Measurements from ENCODE around the gene RHBDF2. TPM values are rescaled to one million over a fixed set of nuclear protein-coding genes. Genes with fewer than 3 reads are reported as not detected.
A peak's percentile ranks its signal among the peaks of the same experiment; 100 is the strongest.
"Not testable (repeated sequence)": the region's sequence is repeated elsewhere in the genome, so short reads cannot be mapped to it uniquely, and the experiment has no call there.

The RHBDF2 gene
- total RNA-seq, 1 experiment from 2014 or later: 19.7 TPM

- peaks cover 3% of the 10 kb centered on the region for H4K20me1 ChIP-seq (ENCODE audit: control insufficient read depth, insufficient read depth, insufficient read length)
- no CpG with 5 or more reads among the region's 35 CpGs for WGBS (ENCODE audit: extremely low coverage, insufficient read length, low lambda C conversion rate)
- no peak overlapping the region for H3K27ac ChIP-seq (ENCODE audit: insufficient read length, low read depth, low read length)
- H4K8ac ChIP-seq (replicated peaks; ENCODE audit: insufficient read length, low read depth, low read length): no peak overlapping the region
- H3K4me1 Mint-ChIP-seq: peaks cover 12 to 32% of the 10 kb centered on the region in 2 experiments
- H2BK20ac ChIP-seq (ENCODE audit: low read depth, low read length, poor library complexity, severe bottlenecking): no peak overlapping the region
- no peak overlapping the region for H2BK15ac ChIP-seq (ENCODE audit: low read depth, low read length)
- H2BK5ac ChIP-seq (ENCODE audit: insufficient read length, low read length): no peak overlapping the region
- H3K4ac ChIP-seq (ENCODE audit: low read depth, low read length): no peak overlapping the region
- H3K79me1 ChIP-seq (ENCODE audit: insufficient read depth, low read depth, low read length, poor library complexity, severe bottlenecking): no peaks in the 10 kb centered on the region
- no peaks in the 10 kb centered on the region for H3K23me2 ChIP-seq (ENCODE audit: insufficient read length, low read depth, low read length, poor library complexity, severe bottlenecking)
- no peaks in the 10 kb centered on the region for H3K9me3 ChIP-seq (ENCODE audit: control insufficient read depth, low read depth, low read length)
- H3K9me3 Mint-ChIP-seq: no peaks in the 10 kb centered on the region; a peak in 1 of 5 replicates
- no peak overlapping the region for H3K14ac ChIP-seq (ENCODE audit: insufficient read depth, low read length)
- H2BK12ac ChIP-seq (ENCODE audit: insufficient read length, low read depth, low read length): no peak overlapping the region
- no peak overlapping the region for H3K56ac ChIP-seq (ENCODE audit: insufficient read length, low read depth, low read length)
- H3T11ph ChIP-seq (ENCODE audit: low read length): no peak overlapping the region
- no peak overlapping the region for H4K5ac ChIP-seq (ENCODE audit: insufficient read length, low read depth, low read length)
- no peak overlapping the region for H2AK5ac ChIP-seq (ENCODE audit: insufficient read length, low read length)
- TF ChIP-seq, protein P1, sequence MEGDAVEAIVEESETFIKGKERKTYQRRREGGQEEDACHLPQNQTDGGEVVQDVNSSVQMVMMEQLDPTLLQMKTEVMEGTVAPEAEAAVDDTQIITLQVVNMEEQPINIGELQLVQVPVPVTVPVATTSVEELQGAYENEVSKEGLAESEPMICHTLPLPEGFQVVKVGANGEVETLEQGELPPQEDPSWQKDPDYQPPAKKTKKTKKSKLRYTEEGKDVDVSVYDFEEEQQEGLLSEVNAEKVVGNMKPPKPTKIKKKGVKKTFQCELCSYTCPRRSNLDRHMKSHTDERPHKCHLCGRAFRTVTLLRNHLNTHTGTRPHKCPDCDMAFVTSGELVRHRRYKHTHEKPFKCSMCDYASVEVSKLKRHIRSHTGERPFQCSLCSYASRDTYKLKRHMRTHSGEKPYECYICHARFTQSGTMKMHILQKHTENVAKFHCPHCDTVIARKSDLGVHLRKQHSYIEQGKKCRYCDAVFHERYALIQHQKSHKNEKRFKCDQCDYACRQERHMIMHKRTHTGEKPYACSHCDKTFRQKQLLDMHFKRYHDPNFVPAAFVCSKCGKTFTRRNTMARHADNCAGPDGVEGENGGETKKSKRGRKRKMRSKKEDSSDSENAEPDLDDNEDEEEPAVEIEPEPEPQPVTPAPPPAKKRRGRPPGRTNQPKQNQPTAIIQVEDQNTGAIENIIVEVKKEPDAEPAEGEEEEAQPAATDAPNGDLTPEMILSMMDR (conservative IDR thresholded peaks at IDR 0.05): peak; percentile 100
- no peak overlapping the region for H2BK120ac ChIP-seq (ENCODE audit: low read depth, low read length, poor library complexity, severe bottlenecking)
- no peak overlapping the region for H3K9ac ChIP-seq (ENCODE audit: extremely low read depth, insufficient read length, low read length)
- no peaks in the 10 kb centered on the region; the same call in 1 of the 2 replicates for H3K79me2 ChIP-seq (ENCODE audit: insufficient read depth, low read length)
- no peak overlapping the region for H2AFZ ChIP-seq (ENCODE audit: low read length)
- no peaks in the 10 kb centered on the region for H3K27me3 ChIP-seq (ENCODE audit: insufficient read depth, low read length)
- peaks cover 36% of the 10 kb centered on the region for H3K27me3 Mint-ChIP-seq (ENCODE audit: low read depth)
- no peaks in the 10 kb centered on the region for H3K4me1 ChIP-seq (ENCODE audit: insufficient read depth, low read length)
- H3K4me3 Mint-ChIP-seq: no peak overlapping the region
- no peak overlapping the region for H3K4me2 ChIP-seq (ENCODE audit: insufficient read depth, insufficient read length, low read length)
- H4K91ac ChIP-seq (ENCODE audit: insufficient read length, low read depth, low read length): no peak overlapping the region
- no peak overlapping the region for H3K23ac ChIP-seq (ENCODE audit: insufficient read length, low read depth, low read length)
- no peaks in the 10 kb centered on the region for H3K36me3 Mint-ChIP-seq (ENCODE audit: insufficient read depth in 1 of 3, low read depth in 3 of 3)
- H3K27ac Mint-ChIP-seq: no peak overlapping the region
- no peak overlapping the region for H3K18ac ChIP-seq (ENCODE audit: insufficient read length, low read depth, low read length)
- DNase-seq: peak; percentile 94
Measured at GRCh38 chr17:76523084-76524037, 22.1 kb upstream of the RHBDF2 start.

DNA sequence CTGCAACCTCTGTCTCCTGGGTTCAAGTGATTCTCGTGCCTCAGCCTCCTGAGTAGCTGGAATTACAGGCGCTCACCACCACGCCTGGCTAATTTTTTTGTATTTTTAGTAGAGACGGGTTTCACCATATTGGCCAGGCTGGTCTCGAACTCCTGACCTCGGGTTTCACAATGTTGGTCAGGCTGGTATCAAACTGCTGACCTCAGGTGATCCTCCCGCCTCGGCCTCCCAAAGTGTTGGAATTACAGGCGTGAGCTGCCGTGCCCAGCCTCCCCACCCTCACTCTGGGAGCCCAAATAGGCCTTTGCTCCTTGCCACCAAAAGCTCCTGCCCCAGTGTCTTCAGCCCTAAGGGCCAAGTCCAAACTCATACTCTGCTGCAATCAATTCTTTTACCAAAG lies 20.5 kb upstream of the RHBDF2 start:
- not testable (repeated sequence) for H3K23ac ChIP-seq (ENCODE audit: insufficient read length, low read depth, low read length); H4K91ac ChIP-seq (ENCODE audit: insufficient read length, low read depth, low read length); H2BK5ac ChIP-seq (ENCODE audit: insufficient read length, low read length); H2AK5ac ChIP-seq (ENCODE audit: insufficient read length, low read length); H3K4ac ChIP-seq (ENCODE audit: low read depth, low read length); H4K5ac ChIP-seq (ENCODE audit: insufficient read length, low read depth, low read length); H3K9me3 ChIP-seq (ENCODE audit: control insufficient read depth, low read depth, low read length); H3K9me3 Mint-ChIP-seq; H3K27ac ChIP-seq (ENCODE audit: insufficient read length, low read depth, low read length); H3K79me1 ChIP-seq (ENCODE audit: insufficient read depth, low read depth, low read length, poor library complexity, severe bottlenecking); H3K4me3 Mint-ChIP-seq; H3K36me3 Mint-ChIP-seq (ENCODE audit: insufficient read depth in 1 of 3, low read depth in 3 of 3); H3K9ac ChIP-seq (ENCODE audit: extremely low read depth, insufficient read length, low read length); H2BK20ac ChIP-seq (ENCODE audit: low read depth, low read length, poor library complexity, severe bottlenecking); H2AFZ ChIP-seq (ENCODE audit: low read length); H3K4me1 ChIP-seq (ENCODE audit: insufficient read depth, low read length); H3K27me3 ChIP-seq (ENCODE audit: insufficient read depth, low read length); H3K14ac ChIP-seq (ENCODE audit: insufficient read depth, low read length); H3K23me2 ChIP-seq (ENCODE audit: insufficient read length, low read depth, low read length, poor library complexity, severe bottlenecking); H3K4me2 ChIP-seq (ENCODE audit: insufficient read depth, insufficient read length, low read length); H2BK15ac ChIP-seq (ENCODE audit: low read depth, low read length); H3K79me2 ChIP-seq (ENCODE audit: insufficient read depth, low read length); H4K20me1 ChIP-seq (ENCODE audit: control insufficient read depth, insufficient read depth, insufficient read length); H3T11ph ChIP-seq (ENCODE audit: low read length); H3K27ac Mint-ChIP-seq; H2BK120ac ChIP-seq (ENCODE audit: low read depth, low read length, poor library complexity, severe bottlenecking); H3K18ac ChIP-seq (ENCODE audit: insufficient read length, low read depth, low read length); H3K56ac ChIP-seq (ENCODE audit: insufficient read length, low read depth, low read length); H4K8ac ChIP-seq (replicated peaks; ENCODE audit: insufficient read length, low read depth, low read length); H2BK12ac ChIP-seq (ENCODE audit: insufficient read length, low read depth, low read length); DNase-seq
- Mint-ChIP-seq H3K4me1 (peaks cover 9 to 28% of the 10 kb centered on the region in 2 experiments), H3K27me3 (ENCODE audit: low read depth) (peaks cover 36% of the 10 kb centered on the region)
- no CpG with 5 or more reads among the region's 10 CpGs for WGBS (ENCODE audit: extremely low coverage, insufficient read length, low lambda C conversion rate)

Measured in H9 (cell line).